ENCODE measurements around the gene IL17RB.

- TF ChIP-seq, protein P1, sequence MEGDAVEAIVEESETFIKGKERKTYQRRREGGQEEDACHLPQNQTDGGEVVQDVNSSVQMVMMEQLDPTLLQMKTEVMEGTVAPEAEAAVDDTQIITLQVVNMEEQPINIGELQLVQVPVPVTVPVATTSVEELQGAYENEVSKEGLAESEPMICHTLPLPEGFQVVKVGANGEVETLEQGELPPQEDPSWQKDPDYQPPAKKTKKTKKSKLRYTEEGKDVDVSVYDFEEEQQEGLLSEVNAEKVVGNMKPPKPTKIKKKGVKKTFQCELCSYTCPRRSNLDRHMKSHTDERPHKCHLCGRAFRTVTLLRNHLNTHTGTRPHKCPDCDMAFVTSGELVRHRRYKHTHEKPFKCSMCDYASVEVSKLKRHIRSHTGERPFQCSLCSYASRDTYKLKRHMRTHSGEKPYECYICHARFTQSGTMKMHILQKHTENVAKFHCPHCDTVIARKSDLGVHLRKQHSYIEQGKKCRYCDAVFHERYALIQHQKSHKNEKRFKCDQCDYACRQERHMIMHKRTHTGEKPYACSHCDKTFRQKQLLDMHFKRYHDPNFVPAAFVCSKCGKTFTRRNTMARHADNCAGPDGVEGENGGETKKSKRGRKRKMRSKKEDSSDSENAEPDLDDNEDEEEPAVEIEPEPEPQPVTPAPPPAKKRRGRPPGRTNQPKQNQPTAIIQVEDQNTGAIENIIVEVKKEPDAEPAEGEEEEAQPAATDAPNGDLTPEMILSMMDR (IDR thresholded peaks at IDR 0.05; ENCODE audit: control extremely low read depth in 1 of 3, insufficient read depth in 1 of 3, low read depth in 1 of 3, low read length in 3 of 3) = no peak
- TF ChIP-seq POLR2A (IDR thresholded peaks at IDR 0.05; ENCODE audit: control extremely low read depth in 1 of 2, low read depth in 2 of 2, low read length in 2 of 2) = no peak
- no peak for TF ChIP-seq EP300 (IDR thresholded peaks at IDR 0.05; ENCODE audit: borderline replicate concordance in 1 of 2, low read depth in 2 of 2, low read length in 2 of 2)
- TF ChIP-seq, protein P2, sequence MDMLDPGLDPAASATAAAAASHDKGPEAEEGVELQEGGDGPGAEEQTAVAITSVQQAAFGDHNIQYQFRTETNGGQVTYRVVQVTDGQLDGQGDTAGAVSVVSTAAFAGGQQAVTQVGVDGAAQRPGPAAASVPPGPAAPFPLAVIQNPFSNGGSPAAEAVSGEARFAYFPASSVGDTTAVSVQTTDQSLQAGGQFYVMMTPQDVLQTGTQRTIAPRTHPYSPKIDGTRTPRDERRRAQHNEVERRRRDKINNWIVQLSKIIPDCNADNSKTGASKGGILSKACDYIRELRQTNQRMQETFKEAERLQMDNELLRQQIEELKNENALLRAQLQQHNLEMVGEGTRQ (IDR thresholded peaks at IDR 0.05; ENCODE audit: low read length) = no peak
- TF ChIP-seq KDM1A (IDR thresholded peaks at IDR 0.05; ENCODE audit: borderline replicate concordance, low read length) = no peak
- TF ChIP-seq EGR1 (IDR thresholded peaks at IDR 0.05; ENCODE audit: borderline replicate concordance, low read depth, low read length) = no peak
- no peak for TF ChIP-seq JUN (IDR thresholded peaks at IDR 0.05; ENCODE audit: low read depth, low read length)
- no peak for TF ChIP-seq RXRA (IDR thresholded peaks at IDR 0.05; ENCODE audit: insufficient read depth, low read depth, low read length)
- no peak for TF ChIP-seq JUND (IDR thresholded peaks at IDR 0.05; ENCODE audit: low read length)
Measured at GRCh38 chr3:53806182-53807116, 39.9 kb upstream of the IL17RB start.
